Measurements from ENCODE around the gene EEF1AKMT1. TPM values are rescaled to one million over a fixed set of nuclear protein-coding genes. Genes with fewer than 3 reads are reported as not detected.

The EEF1AKMT1 gene
- total and polyA plus RNA-seq, 2 donors (not counting 1 experiment from before 2014, with no cell fraction given) = 2.9 to 4.9 TPM

- peaks cover 0 to 34% (median 25%) of the 10 kb centered on the region in 4 experiments for H3K27me3 ChIP-seq (replicated peaks in 1 of 4; ENCODE audit: control extremely low read depth in 1 of 4, control insufficient read depth in 3 of 4, insufficient read depth in 4 of 4, low read length in 3 of 4)
- no peaks in the 10 kb centered on the region for H3K9me3 ChIP-seq (ENCODE audit: control extremely low read depth in 1 of 3, control insufficient read depth in 2 of 3, insufficient read depth in 1 of 3, low read length in 2 of 3)
- no peak overlapping the region for H3K4me3 ChIP-seq (ENCODE audit: control extremely low read depth in 1 of 5, extremely low read depth in 1 of 5, insufficient read depth in 1 of 5, low read depth in 2 of 5, low read length in 4 of 5)
- intact Hi-C loops (cut with micrococcal nuclease) = loop anchor here (5.0 to 10.0 kb wide), 2 partner anchors 202 to 905 kb away; partner anchors contain the start of genes MICU2 and XPO4
- H2AFZ ChIP-seq (ENCODE audit: insufficient read depth, low read depth, low read length, poor library complexity, severe bottlenecking) = no peak overlapping the region
- H3K4me1 ChIP-seq (ENCODE audit: control insufficient read depth in 2 of 2, insufficient read depth in 2 of 2, low read length in 2 of 2) = peaks cover 11 to 12% of the 10 kb centered on the region in 2 donors
- no peaks in the 10 kb centered on the region for H3K79me2 ChIP-seq (ENCODE audit: control insufficient read depth, insufficient read depth, low read length)
- no peak overlapping the region for H3K27ac Mint-ChIP-seq
- H3K4me3 Mint-ChIP-seq = no peak overlapping the region
- no peaks in the 10 kb centered on the region for H4K20me1 ChIP-seq (ENCODE audit: control insufficient read depth, insufficient read depth, low read length, poor library complexity, severe bottlenecking)
- H3K36me3 ChIP-seq (replicated peaks in 1 of 2; ENCODE audit: control extremely low read depth in 1 of 2, control insufficient read depth in 1 of 2, extremely low read depth in 1 of 2, insufficient read depth in 2 of 2, low read length in 1 of 2) = no peaks in the 10 kb centered on the region
- POLR2A ChIA-PET = no interaction called here
- no peak overlapping the region for H3K9ac ChIP-seq (ENCODE audit: low read length)
- TF ChIP-seq CTCF (IDR thresholded peaks at IDR 0.05) = no peak
- no peak for TF ChIP-seq EZH2 (IDR thresholded peaks at IDR 0.05; ENCODE audit: borderline replicate concordance, insufficient read depth, low read depth, low read length, poor library complexity, severe bottlenecking)
- DNase-seq (no peak), ATAC-seq (ENCODE audit: low read depth) (no peak)
- H3K4me1 Mint-ChIP-seq = peaks cover 12% of the 10 kb centered on the region
- H3K27me3 Mint-ChIP-seq = peaks cover 35% of the 10 kb centered on the region
- no peaks in the 10 kb centered on the region for H3K9me3 Mint-ChIP-seq (ENCODE audit: insufficient read depth)
- WGBS (ENCODE audit: insufficient coverage) = 92% methylated on average over 6 of the region's 6 CpGs
- H3K4me2 ChIP-seq (replicated peaks; ENCODE audit: low read depth, low read length, poor library complexity, severe bottlenecking) = no peak overlapping the region
- CTCF ChIA-PET = no interaction called here
- no peak overlapping the region for H3K27ac ChIP-seq (ENCODE audit: low read length in 2 of 2)
These were observed 73.5 kb downstream of the EEF1AKMT1 start for GRCh38 chr13:20700288-20700687.

- H3K27ac ChIP-seq (ENCODE audit: low read length in 2 of 2) = no peak overlapping the region
- Mint-ChIP-seq H3K27ac (no peak overlapping the region), H3K9me3 (ENCODE audit: insufficient read depth) (no peaks in the 10 kb centered on the region), H3K27me3 (peaks cover 35% of the 10 kb centered on the region), H3K4me1 (peaks cover 12% of the 10 kb centered on the region), H3K4me3 (no peak overlapping the region)
- ChIA-PET CTCF (no interaction called here), POLR2A (no interaction called here)
- 85% methylated on average over 5 of the region's 9 CpGs for whole genome bisulfite sequencing (ENCODE audit: insufficient coverage)
- H3K4me3 ChIP-seq (ENCODE audit: control extremely low read depth in 1 of 5, extremely low read depth in 1 of 5, insufficient read depth in 1 of 5, low read depth in 2 of 5, low read length in 4 of 5) = no peak overlapping the region
- no peak for ATAC-seq (ENCODE audit: low read depth)
- no peak overlapping the region for H3K9ac ChIP-seq (ENCODE audit: low read length)
- H2AFZ ChIP-seq (ENCODE audit: insufficient read depth, low read depth, low read length, poor library complexity, severe bottlenecking) = no peak overlapping the region
- no peaks in the 10 kb centered on the region for H4K20me1 ChIP-seq (ENCODE audit: control insufficient read depth, insufficient read depth, low read length, poor library complexity, severe bottlenecking)
- H3K9me3 ChIP-seq (ENCODE audit: control extremely low read depth in 1 of 3, control insufficient read depth in 2 of 3, insufficient read depth in 1 of 3, low read length in 2 of 3) = no peaks in the 10 kb centered on the region
- H3K4me2 ChIP-seq (replicated peaks; ENCODE audit: low read depth, low read length, poor library complexity, severe bottlenecking) = no peak overlapping the region
- H3K36me3 ChIP-seq (replicated peaks in 1 of 2; ENCODE audit: control extremely low read depth in 1 of 2, control insufficient read depth in 1 of 2, extremely low read depth in 1 of 2, insufficient read depth in 2 of 2, low read length in 1 of 2) = no peaks in the 10 kb centered on the region
- intact Hi-C loops (cut with micrococcal nuclease) = loop anchor here (5.0 to 10.0 kb wide), 2 partner anchors 203 to 905 kb away; partner anchors contain the start of genes MICU2 and XPO4
- DNase-seq = no peak
- H3K79me2 ChIP-seq (ENCODE audit: control insufficient read depth, insufficient read depth, low read length) = no peaks in the 10 kb centered on the region
- H3K27me3 ChIP-seq (replicated peaks in 1 of 4; ENCODE audit: control extremely low read depth in 1 of 4, control insufficient read depth in 3 of 4, insufficient read depth in 4 of 4, low read length in 3 of 4) = peaks cover 0 to 34% (median 25%) of the 10 kb centered on the region in 4 experiments
- no peak for TF ChIP-seq CTCF (IDR thresholded peaks at IDR 0.05)
- no peak for TF ChIP-seq EZH2 (IDR thresholded peaks at IDR 0.05; ENCODE audit: borderline replicate concordance, insufficient read depth, low read depth, low read length, poor library complexity, severe bottlenecking)
- peaks cover 11 to 12% of the 10 kb centered on the region in 2 donors for H3K4me1 ChIP-seq (ENCODE audit: control insufficient read depth in 2 of 2, insufficient read depth in 2 of 2, low read length in 2 of 2)
These were observed 74.0 kb downstream of the EEF1AKMT1 start for GRCh38 chr13:20699715-20700114.

Data from B cell (primary cell).